HG02759 (cell line): ENCODE results near the gene CRMP1.

ENCODE experiments used
- ATAC-seq: cut with Tn5 transposase; IDR thresholded peaks from one replicate; pipeline ENCODE4 v1.9.1; 2021; ENCODE audit warnings: mild to moderate bottlenecking, moderate library complexity; ENCODE audit not compliant: unreplicated experiment

Gene CRMP1

DNA sequence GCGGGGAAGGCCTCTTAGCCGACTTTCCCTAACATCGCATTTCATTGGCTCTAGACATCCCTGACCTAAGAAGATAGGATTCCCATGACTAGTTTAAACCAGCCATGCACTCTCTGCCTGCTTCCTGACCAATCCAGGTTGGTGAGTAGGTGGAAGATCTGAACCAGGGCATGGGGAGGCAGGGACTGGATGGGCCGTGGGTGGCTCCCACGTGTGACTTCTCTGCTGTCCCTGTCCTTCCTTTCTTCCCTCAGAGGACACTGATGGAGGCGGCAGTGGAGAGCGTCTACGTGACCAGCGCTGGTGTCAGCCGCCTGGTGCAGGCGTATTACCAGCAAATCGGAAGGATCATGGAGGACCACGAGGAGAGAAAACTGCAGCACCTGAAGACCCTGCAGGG lies 91.2 kb downstream of the CRMP1 start:
- ATAC-seq, result no peak

DNA sequence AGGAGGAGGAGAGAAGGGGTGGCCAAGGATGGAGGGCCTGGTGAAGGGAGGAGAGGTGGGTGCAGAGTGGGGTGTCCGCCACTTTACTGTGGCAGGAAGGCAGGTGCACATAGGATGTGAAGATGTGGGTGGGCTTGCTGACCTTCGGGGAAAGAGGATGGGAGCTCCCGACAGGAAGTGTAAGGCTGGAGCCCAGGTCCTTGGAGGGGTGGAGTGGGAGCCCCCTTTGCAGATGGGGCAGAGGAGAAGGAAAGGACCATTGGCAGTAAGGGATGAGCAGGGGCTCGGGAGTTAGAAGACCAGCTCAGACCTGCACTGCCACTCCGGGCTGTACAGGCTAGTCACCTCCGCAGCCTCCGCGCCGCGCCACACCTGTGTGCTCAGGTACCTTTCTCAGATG lies 92.4 kb downstream of the CRMP1 start:
- no peak for ATAC-seq

DNA sequence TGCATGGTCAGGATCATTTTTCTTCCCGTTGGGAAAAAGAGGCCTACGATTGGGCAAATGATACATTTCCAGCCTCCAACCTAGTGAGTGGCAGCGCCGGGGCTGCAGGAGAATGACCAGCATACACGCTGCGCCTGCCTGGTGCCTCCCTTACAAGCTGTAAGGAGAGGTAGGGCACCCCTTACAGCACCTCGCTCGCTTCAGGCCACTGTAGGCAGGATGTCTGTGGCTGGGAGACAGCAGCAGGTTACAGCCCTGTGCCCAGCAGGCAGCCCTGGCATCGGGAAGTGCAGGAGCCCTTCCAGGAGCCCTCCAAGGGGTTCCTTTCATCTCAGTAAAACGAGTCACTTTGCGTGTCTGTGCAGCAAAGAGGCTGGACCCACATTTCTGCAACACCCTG lies 93.5 kb downstream of the CRMP1 start:
- no peak for ATAC-seq

DNA sequence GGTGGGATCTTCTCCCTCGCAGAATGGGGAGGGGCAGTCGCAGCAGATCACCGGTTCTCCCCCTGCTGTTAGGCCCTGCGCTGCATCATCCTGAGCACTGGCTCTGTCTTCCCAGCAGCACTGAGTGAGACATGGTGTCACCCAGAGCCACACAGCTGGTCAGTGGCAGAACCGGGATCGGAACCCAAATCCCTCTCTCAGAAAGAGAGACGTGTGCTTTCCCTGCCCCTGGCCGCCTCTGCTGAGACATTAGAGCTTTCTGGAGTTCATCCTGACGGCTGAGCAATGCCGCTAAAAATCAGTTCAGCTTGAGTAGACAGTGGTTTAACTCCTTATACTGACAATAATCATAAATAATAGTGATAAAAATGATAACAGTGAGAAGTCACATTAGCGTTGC lies 93.9 kb downstream of the CRMP1 start:
- no peak for ATAC-seq

DNA sequence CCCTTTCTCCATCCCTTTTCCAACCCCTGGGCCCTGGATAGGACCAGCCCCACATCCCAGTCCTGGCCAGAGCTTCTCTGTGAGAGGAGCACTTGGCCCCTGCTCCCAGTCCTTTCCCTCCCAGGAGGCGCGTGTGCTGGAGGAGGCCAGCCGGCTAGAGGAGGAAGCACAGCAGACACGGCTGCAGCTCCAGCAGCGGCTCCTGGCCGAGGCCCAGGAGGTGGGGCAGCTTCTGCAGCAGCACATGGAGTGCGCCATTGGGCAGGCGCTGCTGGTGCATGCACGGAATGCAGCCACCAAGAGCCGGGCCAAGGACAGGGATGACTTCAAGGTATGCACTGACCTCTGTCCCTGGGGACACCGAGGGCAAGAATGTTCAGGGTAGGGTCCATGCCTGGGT lies 94.4 kb downstream of the CRMP1 start:
- no peak for ATAC-seq

DNA sequence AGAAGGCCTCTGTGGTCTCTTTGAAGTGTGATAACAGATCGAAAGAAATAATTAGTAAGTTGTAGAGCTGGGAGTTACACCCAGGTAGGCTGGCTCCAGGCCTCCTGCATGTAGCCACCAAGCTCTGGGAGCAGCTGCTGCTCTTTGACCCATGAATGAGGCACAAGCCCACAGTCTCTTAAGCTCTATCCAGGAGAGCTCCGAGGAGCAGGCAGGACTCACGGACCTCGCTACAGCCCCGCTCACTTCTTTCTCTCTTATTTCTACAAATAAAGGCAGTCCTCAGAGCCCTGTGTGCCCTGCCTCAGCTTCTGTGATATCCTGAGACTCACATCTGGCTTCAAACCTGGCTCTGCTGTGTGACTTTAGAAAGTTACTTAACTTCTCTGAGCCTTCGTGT lies 95.0 kb downstream of the CRMP1 start:
- ATAC-seq, result no peak

GRCh38 chr4:5796976-5797375 lies 95.9 kb downstream of the CRMP1 start:
- no peak for ATAC-seq

- ATAC-seq, result no peak
Measured at GRCh38 chr4:5795580-5795979, 97.3 kb downstream of the CRMP1 start.

GRCh38 chr4:5793514-5793913 lies 99.4 kb downstream of the CRMP1 start:
- no peak for ATAC-seq

DNA sequence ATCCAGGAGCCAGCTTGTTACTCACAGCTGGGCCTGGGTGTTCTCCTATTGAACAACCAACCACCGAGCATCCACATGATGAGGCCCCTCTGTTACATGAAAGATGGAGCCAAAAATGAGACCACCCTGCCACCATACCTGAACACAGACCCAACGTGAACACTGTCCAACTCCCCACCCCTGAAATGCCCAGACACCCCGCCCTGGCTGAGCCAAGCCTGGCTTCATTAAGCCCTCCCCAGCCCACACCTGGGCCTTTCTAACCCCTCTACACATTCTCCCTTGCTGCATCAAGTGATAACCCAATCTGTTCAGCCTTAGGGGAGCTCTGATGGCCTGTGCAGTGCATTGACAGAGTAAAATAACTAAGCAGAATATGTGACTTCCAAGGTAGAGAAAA lies 101.2 kb downstream of the CRMP1 start:
- no peak for ATAC-seq

- ATAC-seq, result no peak
Measured at GRCh38 chr4:5790546-5790857, 102.4 kb downstream of the CRMP1 start.

DNA sequence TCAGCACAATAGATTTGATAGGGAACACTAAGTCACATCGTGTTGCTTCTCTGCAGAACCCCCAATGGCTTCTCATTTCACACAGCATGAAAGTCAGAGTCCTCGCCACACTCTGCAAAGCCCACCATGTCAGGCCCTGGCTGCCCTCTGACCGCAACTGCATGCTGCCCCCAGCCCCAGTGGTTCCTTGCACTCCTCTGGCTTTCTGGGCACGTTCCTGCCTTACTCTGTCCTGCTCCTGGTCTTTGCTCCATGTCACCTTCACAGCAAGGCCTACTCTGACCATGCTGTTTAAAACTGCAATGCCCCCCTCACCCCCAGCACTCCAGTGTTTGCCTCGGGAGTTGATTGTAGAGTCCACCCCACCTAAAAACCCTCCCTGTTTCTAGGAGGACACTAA lies 103.7 kb downstream of the CRMP1 start:
- ATAC-seq, result no peak

- no peak for ATAC-seq
Measured at GRCh38 chr4:5788144-5788543, 104.7 kb downstream of the CRMP1 start.

GRCh38 chr4:5787311-5787710 lies 105.6 kb downstream of the CRMP1 start:
- ATAC-seq, result no peak

- no peak for ATAC-seq
Measured at GRCh38 chr4:5785806-5786680, 106.8 kb downstream of the CRMP1 start.

DNA sequence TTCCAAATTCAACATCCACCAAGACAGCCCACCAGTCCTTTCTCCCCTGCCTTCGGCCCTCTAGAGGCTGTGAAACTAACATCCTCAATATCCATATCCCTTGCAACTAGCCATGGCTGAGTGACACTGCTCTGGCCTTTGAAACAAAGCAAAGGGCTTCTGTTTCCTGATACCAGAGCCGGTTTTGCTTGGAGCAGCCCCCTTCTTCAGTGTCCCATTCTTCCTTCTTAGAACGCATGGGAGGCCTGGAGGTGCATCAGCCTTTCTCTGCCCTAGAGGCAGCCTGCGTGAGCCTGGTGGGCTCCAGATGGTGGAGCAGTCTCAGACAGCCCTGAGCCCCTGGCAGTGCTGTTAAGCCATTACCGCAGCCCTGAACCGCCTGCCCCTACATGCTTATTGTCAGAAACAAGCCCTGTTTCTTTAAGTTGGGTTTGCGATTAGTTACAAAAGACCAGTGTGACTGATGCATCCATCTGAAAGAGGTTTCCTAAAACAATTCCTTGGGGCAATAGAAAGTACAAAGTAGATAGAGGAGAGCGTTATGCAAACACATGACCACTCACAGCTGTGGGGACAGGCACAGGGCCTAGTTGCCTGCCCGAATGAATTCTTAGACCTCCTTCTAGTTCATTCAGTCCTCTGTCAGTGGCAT lies 107.8 kb downstream of the CRMP1 start:
- no peak for ATAC-seq

GRCh38 chr4:5784021-5784420 lies 108.9 kb downstream of the CRMP1 start:
- ATAC-seq, result no peak

DNA sequence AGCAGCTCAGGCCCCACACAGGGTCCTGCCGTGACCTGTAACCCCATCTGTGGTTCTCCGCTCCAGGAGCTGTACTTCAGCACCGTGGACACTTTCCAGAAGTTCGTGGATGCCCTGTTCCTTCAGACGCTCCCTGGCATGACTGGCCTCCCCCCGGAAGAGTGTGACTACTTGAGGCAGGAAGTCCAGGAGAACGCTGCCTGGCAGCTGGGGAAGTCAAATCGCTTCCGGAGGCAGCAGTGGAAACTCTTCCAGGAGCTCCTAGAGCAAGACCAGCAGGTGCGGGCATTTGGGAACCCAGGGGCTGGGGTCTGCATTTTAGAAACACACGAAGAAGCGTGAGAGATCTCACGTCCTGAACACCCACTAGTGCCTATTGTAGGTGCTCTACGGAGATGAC lies 109.4 kb downstream of the CRMP1 start:
- no peak for ATAC-seq

DNA sequence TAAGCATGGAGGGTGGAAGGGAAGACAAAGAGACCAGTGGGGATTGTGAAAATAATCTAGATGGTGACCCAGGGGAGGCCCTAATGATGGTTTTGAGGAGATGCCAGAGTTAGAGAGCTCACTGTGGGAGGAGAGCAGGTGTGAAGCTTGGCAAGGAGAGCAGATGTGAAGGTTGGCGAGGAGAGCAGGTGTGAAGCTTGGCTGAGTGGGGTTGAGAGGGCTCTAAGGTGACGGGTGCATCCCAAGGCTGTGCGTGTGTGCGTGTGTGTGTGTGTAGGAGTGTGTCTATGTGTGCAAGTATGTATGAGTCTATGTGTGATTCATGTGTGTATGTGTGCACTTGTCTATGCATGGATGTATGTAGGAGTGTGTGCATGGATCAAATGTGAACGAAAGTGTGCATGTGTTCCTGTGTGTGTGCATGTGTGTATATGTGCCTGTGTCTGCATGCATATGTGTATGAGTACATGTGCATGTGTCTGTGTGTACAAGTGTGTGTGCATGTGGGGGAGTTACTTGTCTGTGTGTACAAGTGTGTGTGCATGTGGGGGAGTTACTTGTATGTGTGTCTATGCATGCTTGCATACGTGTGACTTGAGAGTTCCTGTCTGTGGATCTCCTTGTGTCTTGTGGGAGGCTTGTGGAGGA lies 109.9 kb downstream of the CRMP1 start:
- ATAC-seq, result no peak

GRCh38 chr4:5781691-5782090 lies 111.2 kb downstream of the CRMP1 start:
- ATAC-seq, result no peak

DNA sequence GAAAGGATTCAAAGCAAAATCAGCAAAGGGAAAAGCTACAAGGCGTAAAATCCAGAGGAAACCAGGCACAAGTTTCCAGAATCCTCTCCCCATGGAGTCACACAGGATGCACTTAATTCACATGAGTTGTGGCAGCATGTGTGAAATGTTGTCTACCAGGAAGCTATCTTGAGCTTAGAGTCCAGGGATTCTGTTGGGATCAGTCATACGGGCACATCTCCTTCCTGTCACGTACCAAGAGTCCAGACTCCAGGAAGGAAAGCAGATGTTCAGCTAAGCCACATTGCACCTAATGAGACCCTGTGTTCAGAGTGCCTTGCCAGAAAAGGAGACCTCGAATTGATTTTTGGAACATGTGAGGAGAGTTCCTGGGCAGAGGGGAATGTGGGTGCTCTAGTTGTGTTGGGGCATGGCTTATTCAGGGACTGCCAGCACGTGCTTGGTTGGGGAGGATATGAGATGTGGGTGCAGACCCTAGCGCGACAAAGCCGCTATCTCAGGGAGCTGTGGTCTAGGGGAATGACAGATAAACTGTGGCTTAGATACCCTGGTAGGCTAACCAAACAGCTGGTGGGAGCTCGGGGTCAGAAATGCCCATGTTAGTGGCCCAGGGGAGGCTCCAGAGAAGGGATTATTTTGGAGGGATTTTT lies 111.9 kb downstream of the CRMP1 start:
- no peak for ATAC-seq

GRCh38 chr4:5776510-5776909 lies 116.4 kb downstream of the CRMP1 start:
- ATAC-seq, result no peak
